Stimulated activated CD8-positive, alpha-beta memory T cell treated with anti-CD3 and anti-CD28 coated beads, Interleukin-4, amount 100 ng/mL, for 48 hours (primary cell): ENCODE measurements around the gene IRF2BP2.

ENCODE experiments used
- DNase-seq: peaks from one replicate; pipeline ENCODE4 v3.0.0-alpha.2; 2020

Gene IRF2BP2

GRCh38 chr1:234633246-234634003, 23.4 kb upstream of the IRF2BP2 start:
- no peak for DNase-seq

- DNase-seq, result no peak
These were observed 22.2 kb upstream of the IRF2BP2 start for GRCh38 chr1:234632225-234632624.

GRCh38 chr1:234631721-234632125, 21.7 kb upstream of the IRF2BP2 start:
- DNase-seq, result no peak

- no peak for DNase-seq
These were observed 19.0 kb upstream of the IRF2BP2 start for GRCh38 chr1:234629026-234629425.

- DNase-seq, result no peak
These were observed 18.1 kb upstream of the IRF2BP2 start for GRCh38 chr1:234628089-234628488.

GRCh38 chr1:234627009-234627950, 17.3 kb upstream of the IRF2BP2 start:
- no peak for DNase-seq

GRCh38 chr1:234626391-234626790, 16.4 kb upstream of the IRF2BP2 start:
- no peak for DNase-seq

GRCh38 chr1:234624724-234625117, 14.7 kb upstream of the IRF2BP2 start:
- DNase-seq, result no peak

- DNase-seq, result no peak
These were observed 11.8 kb upstream of the IRF2BP2 start for GRCh38 chr1:234621657-234622335.

- DNase-seq, result no peak
These were observed 11.1 kb upstream of the IRF2BP2 start for GRCh38 chr1:234621127-234621468.

GRCh38 chr1:234620272-234621126, 10.5 kb upstream of the IRF2BP2 start:
- no peak for DNase-seq

GRCh38 chr1:234619794-234620247, 9.8 kb upstream of the IRF2BP2 start:
- DNase-seq, result no peak

GRCh38 chr1:234619071-234619480, 9.1 kb upstream of the IRF2BP2 start:
- no peak for DNase-seq

GRCh38 chr1:234618737-234619049, 8.7 kb upstream of the IRF2BP2 start:
- no peak for DNase-seq

- no peak for DNase-seq
These were observed 8.2 kb upstream of the IRF2BP2 start for GRCh38 chr1:234617986-234618736.

GRCh38 chr1:234617131-234617985, 7.4 kb upstream of the IRF2BP2 start:
- no peak for DNase-seq

GRCh38 chr1:234616644-234617043, 6.7 kb upstream of the IRF2BP2 start:
- DNase-seq, result no peak

GRCh38 chr1:234614081-234614489, 4.1 kb upstream of the IRF2BP2 start:
- DNase-seq, result no peak

GRCh38 chr1:234613128-234613875, 3.3 kb upstream of the IRF2BP2 start:
- DNase-seq, result no peak
